Left ventricle myocardium inferior (tissue), 1 donor: ENCODE results near the gene NRTN. TPM values are rescaled to one million over a fixed set of nuclear protein-coding genes. Genes with fewer than 3 reads are reported as not detected.

Experiments used
- DNase-seq: peaks from one replicate; pipeline ENCODE4 v3.0.0-alpha.2; 2020
- H3K27ac ChIP-seq: fragments of 200-600 bp; replicated peaks from 2 replicates; pipeline ENCODE4 v1.8.0; 2021
- H3K27me3 ChIP-seq: fragments of 200-600 bp; 2 replicates; pipeline ENCODE4 v1.8.0; 2021; ENCODE audit warnings: low read depth
- H3K36me3 ChIP-seq: fragments of 200-600 bp; 2 replicates; pipeline ENCODE4 v1.8.0; 2021
- H3K4me1 ChIP-seq: fragments of 200-600 bp; 2 replicates; pipeline ENCODE4 v1.8.0; 2021
- H3K4me3 ChIP-seq: fragments of 200-600 bp; 2 replicates; pipeline ENCODE4 v1.8.0; 2021; ENCODE audit warnings: mild to moderate bottlenecking, moderate library complexity
- H3K9me3 ChIP-seq: fragments of 200-600 bp; replicated peaks from 2 replicates; pipeline ENCODE4 v1.8.0; 2021
- intact Hi-C: fragments of 100-400 bp; cut with micrococcal nuclease; formaldehyde crosslinking; loops from one replicate; pipeline ENCODE4 v1.11.0; 2022
- total RNA-seq: library from RNA; stranded (reverse); fragmentation: NEBNext Ultra II Directional; extraction: Animal tissue kit (Norgen Biotek cat#: 25700); gene quantifications from one replicate; pipeline ENCODE4 v1.2.1, GENCODE V29; 2021
- TF ChIP-seq, protein P1 (sequence below): fragments of 200-600 bp; IDR thresholded peaks from 2 replicates; pipeline ENCODE4 v1.8.0; 2021; ENCODE audit warnings: antibody characterized with exemption, mild to moderate bottlenecking, borderline replicate concordance
- donor health status: DM: no; HTN: yes; CAD: no; lungs with severe emphysema.

The NRTN gene
- total RNA-seq, 1 donor from 2014 or later, result 22.8 TPM

- Histone ChIP-seq H3K27ac (no peak overlapping the region), H3K4me3 (no peak overlapping the region), H3K9me3 (no peaks in the 10 kb centered on the region), H3K36me3 (no peaks in the 10 kb centered on the region), H3K4me1 (no peaks in the 10 kb centered on the region), H3K27me3 (peaks cover 11% of the 10 kb centered on the region)
- intact Hi-C loops, result no loop called here
- DNase-seq, result no peak
- TF ChIP-seq, protein P1, sequence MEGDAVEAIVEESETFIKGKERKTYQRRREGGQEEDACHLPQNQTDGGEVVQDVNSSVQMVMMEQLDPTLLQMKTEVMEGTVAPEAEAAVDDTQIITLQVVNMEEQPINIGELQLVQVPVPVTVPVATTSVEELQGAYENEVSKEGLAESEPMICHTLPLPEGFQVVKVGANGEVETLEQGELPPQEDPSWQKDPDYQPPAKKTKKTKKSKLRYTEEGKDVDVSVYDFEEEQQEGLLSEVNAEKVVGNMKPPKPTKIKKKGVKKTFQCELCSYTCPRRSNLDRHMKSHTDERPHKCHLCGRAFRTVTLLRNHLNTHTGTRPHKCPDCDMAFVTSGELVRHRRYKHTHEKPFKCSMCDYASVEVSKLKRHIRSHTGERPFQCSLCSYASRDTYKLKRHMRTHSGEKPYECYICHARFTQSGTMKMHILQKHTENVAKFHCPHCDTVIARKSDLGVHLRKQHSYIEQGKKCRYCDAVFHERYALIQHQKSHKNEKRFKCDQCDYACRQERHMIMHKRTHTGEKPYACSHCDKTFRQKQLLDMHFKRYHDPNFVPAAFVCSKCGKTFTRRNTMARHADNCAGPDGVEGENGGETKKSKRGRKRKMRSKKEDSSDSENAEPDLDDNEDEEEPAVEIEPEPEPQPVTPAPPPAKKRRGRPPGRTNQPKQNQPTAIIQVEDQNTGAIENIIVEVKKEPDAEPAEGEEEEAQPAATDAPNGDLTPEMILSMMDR, result no peak
Measured at GRCh38 chr19:5811117-5811516, 6.2 kb downstream of the NRTN start.

GRCh38 chr19:5814123-5814851, 9.4 kb downstream of the NRTN start:
- Histone ChIP-seq H3K27ac (no peak overlapping the region), H3K9me3 (no peaks in the 10 kb centered on the region), H3K4me1 (no peaks in the 10 kb centered on the region), H3K4me3 (no peak overlapping the region), H3K36me3 (no peaks in the 10 kb centered on the region), H3K27me3 (peaks cover 11% of the 10 kb centered on the region)
- TF ChIP-seq, protein P1, result no peak
- DNase-seq, result no peak
- intact Hi-C loops, result no loop called here

DNA sequence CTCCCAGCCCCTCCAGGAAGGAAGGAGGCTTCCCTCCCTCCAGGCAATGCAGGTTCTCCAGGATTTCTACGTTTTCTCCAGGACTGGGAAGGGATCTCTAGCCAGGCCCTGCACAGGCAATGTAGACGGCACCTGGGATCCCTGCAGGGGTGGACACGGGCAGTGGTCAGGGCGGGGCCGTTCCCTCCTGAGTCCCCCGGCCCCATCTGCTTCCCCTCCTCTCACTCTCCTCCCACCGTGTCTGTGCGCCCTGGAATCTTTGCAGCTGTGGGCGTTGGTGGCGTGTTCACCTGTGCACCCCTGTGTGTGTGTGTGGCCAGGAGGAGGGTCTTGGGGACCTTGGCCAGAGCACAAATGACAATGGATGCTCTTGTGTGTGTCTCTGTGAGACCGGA, 10.0 kb downstream of the NRTN start:
- no peak overlapping the region for H3K27ac ChIP-seq
- TF ChIP-seq, protein P1, result no peak

GRCh38 chr19:5817218-5817617, 12.4 kb downstream of the NRTN start:
- H3K36me3 ChIP-seq, result no peaks in the 10 kb centered on the region
- H3K27me3 ChIP-seq, result peaks cover 11% of the 10 kb centered on the region
- H3K9me3 ChIP-seq, result no peaks in the 10 kb centered on the region
- no peak overlapping the region for H3K4me3 ChIP-seq
- peaks cover 7% of the 10 kb centered on the region for H3K4me1 ChIP-seq
- intact Hi-C loops, result no loop called here
- DNase-seq, result no peak
- H3K27ac ChIP-seq, result no peak overlapping the region
- TF ChIP-seq, protein P1, result no peak

More for the DNA sequence above, 10.0 kb downstream of the NRTN start:
- no peak for DNase-seq
- H3K4me3 ChIP-seq, result no peak overlapping the region
- intact Hi-C loops, result no loop called here
- H3K36me3 ChIP-seq, result no peaks in the 10 kb centered on the region
- no peaks in the 10 kb centered on the region for H3K9me3 ChIP-seq
- H3K4me1 ChIP-seq, result no peaks in the 10 kb centered on the region
- peaks cover 11% of the 10 kb centered on the region for H3K27me3 ChIP-seq

DNA sequence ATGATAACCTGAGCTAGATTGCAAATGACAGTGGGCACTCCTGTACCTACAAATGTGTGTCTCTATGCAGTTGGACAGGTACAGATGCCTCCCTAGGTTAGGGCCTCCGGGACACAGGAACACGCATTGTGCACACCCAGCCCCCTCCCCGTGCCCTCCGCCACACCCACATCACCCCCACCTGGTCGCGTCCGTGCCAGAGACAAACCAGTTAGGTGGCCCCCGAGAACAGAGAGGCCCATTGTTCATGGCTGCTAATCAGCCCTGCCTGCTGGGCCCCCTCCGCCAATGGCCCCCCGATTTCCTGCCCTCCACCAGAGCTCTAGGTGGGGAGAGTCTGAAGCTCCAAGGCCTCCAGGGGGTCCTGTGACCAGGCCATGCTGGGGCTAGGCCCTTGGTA, 13.7 kb downstream of the NRTN start:
- intact Hi-C loops, result no loop called here
- Histone ChIP-seq H3K36me3 (no peaks in the 10 kb centered on the region), H3K4me3 (no peak overlapping the region), H3K9me3 (no peaks in the 10 kb centered on the region), H3K27me3 (peaks cover 14% of the 10 kb centered on the region), H3K4me1 (peaks cover 7% of the 10 kb centered on the region), H3K27ac (no peak overlapping the region)
- no peak for DNase-seq
- TF ChIP-seq, protein P1, result no peak
